ENCODE results near the gene GRM7.

The GRM7 gene

DNA sequence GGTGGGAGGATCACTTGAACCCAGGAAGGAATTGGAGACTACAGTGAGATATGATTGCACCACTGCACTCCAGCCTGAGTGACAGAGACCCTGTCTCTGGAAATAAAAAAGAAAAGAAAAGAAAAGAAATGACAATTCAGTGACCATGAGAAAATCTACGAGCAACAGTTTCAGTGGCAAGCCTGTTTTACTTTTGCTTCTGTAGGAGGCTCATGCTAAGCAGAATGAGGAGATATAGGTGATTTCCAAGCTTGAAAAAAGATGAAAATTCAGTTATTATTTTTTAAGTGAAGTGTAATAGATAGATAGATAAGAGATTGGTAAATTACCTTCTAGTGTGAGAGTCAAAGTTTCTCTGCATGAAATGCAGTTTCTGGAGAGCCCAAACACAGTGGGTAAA lies 651.1 kb downstream of the GRM7 start:
- Histone ChIP-seq H3K4me1 (ENCODE audit: control insufficient read depth, insufficient read depth, low read length, poor library complexity, severe bottlenecking) (no peaks in the 10 kb centered on the region), H3K36me3 (ENCODE audit: control insufficient read depth, insufficient read depth, low read length) (no peaks in the 10 kb centered on the region), H3K27ac (ENCODE audit: low read depth, low read length, severe bottlenecking) (no peak overlapping the region), H3K9me3 (ENCODE audit: control insufficient read depth, low read length) (no peaks in the 10 kb centered on the region), H3K4me3 (ENCODE audit: extremely low read depth, insufficient read depth, low read length, poor library complexity, severe bottlenecking) (no peak overlapping the region)
- 57 to 95% methylated on average over 1 of the region's 1 CpG for WGBS, 2 experiments (ENCODE audit: insufficient coverage in 2 of 2)

DNA sequence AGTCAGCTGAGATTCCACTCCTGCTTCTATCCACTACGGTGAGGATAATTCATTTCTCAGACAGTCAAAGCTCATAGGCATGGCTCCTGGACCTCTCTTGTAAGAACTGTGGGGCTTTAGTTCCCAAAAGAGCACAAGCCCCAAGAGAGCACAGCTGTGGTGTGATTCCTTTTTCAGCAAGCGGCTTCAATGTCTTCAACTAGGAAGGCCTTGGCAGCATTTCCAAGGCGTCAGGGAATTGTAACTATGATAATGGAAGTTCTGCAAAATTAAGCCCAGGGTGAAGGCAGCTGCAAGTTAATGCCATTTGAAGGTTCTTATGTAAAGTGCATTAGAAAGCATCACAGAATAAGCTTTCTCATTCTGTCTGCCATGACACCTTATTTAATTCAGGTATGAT lies 657.1 kb downstream of the GRM7 start:
- H3K4me1 ChIP-seq (ENCODE audit: control insufficient read depth, insufficient read depth, low read length, poor library complexity, severe bottlenecking), result no peaks in the 10 kb centered on the region
- 86 to 100% methylated on average over 1 to 2 of the region's 3 CpGs for WGBS, 2 experiments (ENCODE audit: insufficient coverage in 2 of 2)
- no peak overlapping the region for H3K27ac ChIP-seq (ENCODE audit: low read depth, low read length, severe bottlenecking)
- H3K4me3 ChIP-seq (ENCODE audit: extremely low read depth, insufficient read depth, low read length, poor library complexity, severe bottlenecking), result no peak overlapping the region
- no peaks in the 10 kb centered on the region for H3K36me3 ChIP-seq (ENCODE audit: control insufficient read depth, insufficient read depth, low read length)
- no peaks in the 10 kb centered on the region for H3K9me3 ChIP-seq (ENCODE audit: control insufficient read depth, low read length)

DNA sequence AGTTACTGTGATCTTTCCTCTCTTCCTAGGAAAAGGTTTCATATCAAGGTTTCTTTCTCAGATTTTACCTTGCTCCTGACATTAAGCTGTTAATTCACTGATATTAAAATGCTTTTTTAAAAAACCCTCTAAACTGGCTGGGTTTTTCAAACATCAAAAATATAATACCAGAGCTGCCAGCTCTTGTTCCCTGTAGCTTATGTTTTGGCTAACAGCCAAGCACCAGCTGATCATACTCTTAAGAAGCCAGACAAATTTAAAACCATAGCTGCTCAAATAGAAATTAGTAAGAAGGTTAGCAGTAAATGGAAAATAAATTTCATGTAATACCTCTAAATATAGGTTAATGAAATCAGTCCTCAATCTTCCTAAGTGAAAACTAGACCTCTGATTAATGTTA lies 657.5 kb downstream of the GRM7 start:
- no peak overlapping the region for H3K27ac ChIP-seq (ENCODE audit: low read depth, low read length, severe bottlenecking)

DNA sequence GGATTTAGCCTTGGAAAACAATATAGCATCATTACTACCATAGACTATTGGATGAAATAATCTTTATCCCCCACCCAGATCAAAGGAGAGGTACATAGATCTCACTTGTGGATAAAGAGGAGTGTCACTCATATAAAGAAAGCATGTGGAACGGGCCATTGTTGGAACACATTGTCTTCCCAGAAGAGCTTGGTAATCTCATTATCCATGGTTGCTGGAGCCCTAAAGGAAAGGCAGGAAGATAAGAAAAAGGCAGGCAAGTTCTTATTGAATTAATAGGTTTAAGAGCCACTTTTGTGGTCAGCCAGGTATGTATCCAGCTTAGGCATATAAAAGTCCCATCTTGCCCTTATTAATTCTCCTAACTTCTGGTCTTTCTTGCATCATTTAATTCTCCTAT lies 659.1 kb downstream of the GRM7 start:
- Histone ChIP-seq H3K36me3 (ENCODE audit: control insufficient read depth, insufficient read depth, low read length) (no peaks in the 10 kb centered on the region), H3K9me3 (ENCODE audit: control insufficient read depth, low read length) (no peaks in the 10 kb centered on the region), H3K4me1 (ENCODE audit: control insufficient read depth, insufficient read depth, low read length, poor library complexity, severe bottlenecking) (no peaks in the 10 kb centered on the region), H3K4me3 (ENCODE audit: extremely low read depth, insufficient read depth, low read length, poor library complexity, severe bottlenecking) (no peak overlapping the region), H3K27ac (ENCODE audit: low read depth, low read length, severe bottlenecking) (no peak overlapping the region)
- 80 to 100% methylated on average over 1 of the region's 1 CpG for WGBS, 2 experiments (ENCODE audit: insufficient coverage in 2 of 2)

More for the DNA sequence above, 657.5 kb downstream of the GRM7 start:
- H3K9me3 ChIP-seq (ENCODE audit: control insufficient read depth, low read length), result no peaks in the 10 kb centered on the region
- H3K4me1 ChIP-seq (ENCODE audit: control insufficient read depth, insufficient read depth, low read length, poor library complexity, severe bottlenecking), result no peaks in the 10 kb centered on the region
- no peaks in the 10 kb centered on the region for H3K36me3 ChIP-seq (ENCODE audit: control insufficient read depth, insufficient read depth, low read length)
- H3K4me3 ChIP-seq (ENCODE audit: extremely low read depth, insufficient read depth, low read length, poor library complexity, severe bottlenecking), result no peak overlapping the region

DNA sequence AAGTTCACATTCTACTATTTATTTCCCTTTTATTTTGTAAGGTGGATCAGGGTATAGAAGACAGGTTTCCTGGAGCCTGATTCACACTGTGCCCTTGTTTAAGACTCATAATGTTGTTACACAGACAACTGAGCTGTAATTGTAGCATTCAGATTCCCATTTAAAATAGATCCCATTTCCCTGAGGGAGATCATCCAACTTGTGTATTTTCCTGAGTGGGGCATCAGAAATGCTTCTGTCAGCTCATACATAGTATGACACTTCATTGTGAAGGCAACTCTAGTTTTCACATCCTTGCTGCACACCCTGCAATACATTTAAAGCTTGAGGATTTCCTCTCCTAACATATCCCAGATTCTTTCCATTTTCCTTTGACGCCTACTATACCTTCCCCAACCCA lies 659.7 kb downstream of the GRM7 start:
- no CpG with 5 or more reads among the region's 1 CpG for WGBS, 2 experiments (ENCODE audit: insufficient coverage in 2 of 2)

DNA sequence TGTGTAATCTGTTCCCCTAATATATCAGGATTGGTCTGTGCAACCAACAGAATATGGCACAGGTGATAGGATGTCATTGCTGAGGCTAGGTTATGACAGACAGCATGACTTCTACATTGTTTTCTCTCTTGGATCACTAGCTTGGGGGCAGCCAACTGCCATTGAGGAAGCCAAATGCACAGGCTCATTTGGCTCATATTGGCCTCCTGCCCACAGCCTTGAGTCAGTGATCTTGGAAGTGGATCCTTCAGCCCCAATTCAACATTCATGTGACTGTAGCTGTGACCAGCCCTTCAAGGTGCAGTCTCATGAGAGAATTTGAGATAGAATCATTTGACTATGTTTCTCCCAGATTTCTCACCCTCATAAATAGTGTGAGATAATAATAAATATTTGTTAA lies 675.6 kb downstream of the GRM7 start:
- Histone ChIP-seq H3K9me3 (ENCODE audit: control insufficient read depth, low read length) (no peaks in the 10 kb centered on the region), H3K4me3 (ENCODE audit: extremely low read depth, insufficient read depth, low read length, poor library complexity, severe bottlenecking) (no peak overlapping the region), H3K4me1 (ENCODE audit: control insufficient read depth, insufficient read depth, low read length, poor library complexity, severe bottlenecking) (no peaks in the 10 kb centered on the region), H3K36me3 (ENCODE audit: control insufficient read depth, insufficient read depth, low read length) (no peaks in the 10 kb centered on the region), H3K27ac (ENCODE audit: low read depth, low read length, severe bottlenecking) (no peak overlapping the region)

More for the DNA sequence above, 659.7 kb downstream of the GRM7 start:
- H3K27ac ChIP-seq (ENCODE audit: low read depth, low read length, severe bottlenecking), result no peak overlapping the region
- no peak overlapping the region for H3K4me3 ChIP-seq (ENCODE audit: extremely low read depth, insufficient read depth, low read length, poor library complexity, severe bottlenecking)
- H3K9me3 ChIP-seq (ENCODE audit: control insufficient read depth, low read length), result peaks cover 3% of the 10 kb centered on the region
- no peaks in the 10 kb centered on the region for H3K36me3 ChIP-seq (ENCODE audit: control insufficient read depth, insufficient read depth, low read length)
- no peaks in the 10 kb centered on the region for H3K4me1 ChIP-seq (ENCODE audit: control insufficient read depth, insufficient read depth, low read length, poor library complexity, severe bottlenecking)

GRCh38 chr3:7536921-7537320 lies 676.0 kb downstream of the GRM7 start:
- Histone ChIP-seq H3K36me3 (ENCODE audit: control insufficient read depth, insufficient read depth, low read length) (no peaks in the 10 kb centered on the region), H3K4me1 (ENCODE audit: control insufficient read depth, insufficient read depth, low read length, poor library complexity, severe bottlenecking) (no peaks in the 10 kb centered on the region), H3K9me3 (ENCODE audit: control insufficient read depth, low read length) (no peaks in the 10 kb centered on the region), H3K4me3 (ENCODE audit: extremely low read depth, insufficient read depth, low read length, poor library complexity, severe bottlenecking) (no peak overlapping the region), H3K27ac (ENCODE audit: low read depth, low read length, severe bottlenecking) (no peak overlapping the region)
- WGBS, 2 experiments (ENCODE audit: insufficient coverage in 2 of 2), result no CpG with 5 or more reads among the region's 1 CpG

GRCh38 chr3:7543294-7543880 lies 682.5 kb downstream of the GRM7 start:
- H3K27ac ChIP-seq (ENCODE audit: low read depth, low read length, severe bottlenecking), result no peak overlapping the region
- H3K9me3 ChIP-seq (ENCODE audit: control insufficient read depth, low read length), result no peaks in the 10 kb centered on the region
- H3K36me3 ChIP-seq (ENCODE audit: control insufficient read depth, insufficient read depth, low read length), result no peaks in the 10 kb centered on the region
- no peak overlapping the region for H3K4me3 ChIP-seq (ENCODE audit: extremely low read depth, insufficient read depth, low read length, poor library complexity, severe bottlenecking)
- no peaks in the 10 kb centered on the region for H3K4me1 ChIP-seq (ENCODE audit: control insufficient read depth, insufficient read depth, low read length, poor library complexity, severe bottlenecking)
- 61 to 94% methylated on average over 2 to 5 of the region's 5 CpGs for WGBS, 2 experiments (ENCODE audit: insufficient coverage in 2 of 2)

DNA sequence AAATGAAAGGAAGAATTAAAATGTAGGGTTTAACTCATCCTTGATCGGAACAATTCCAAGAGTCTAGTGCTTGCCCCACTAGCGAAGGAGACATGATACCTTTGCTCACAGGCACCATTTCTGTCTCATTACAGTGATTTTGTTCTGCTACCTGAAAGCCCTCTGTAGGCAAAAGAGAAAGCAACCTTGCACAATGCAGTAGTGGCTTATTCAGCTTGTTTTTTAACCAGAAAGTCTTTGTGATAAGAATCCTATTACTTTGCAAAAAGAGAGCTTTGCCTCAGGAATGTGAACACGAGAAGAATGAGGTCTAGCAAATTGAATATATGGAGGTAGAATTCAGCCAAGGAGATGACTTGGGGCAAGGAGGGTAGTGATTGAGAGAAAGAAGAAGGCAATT lies 684.4 kb downstream of the GRM7 start:
- H3K9me3 ChIP-seq (ENCODE audit: control insufficient read depth, low read length), result no peaks in the 10 kb centered on the region
- no peak overlapping the region for H3K27ac ChIP-seq (ENCODE audit: low read depth, low read length, severe bottlenecking)
- no peak overlapping the region for H3K4me3 ChIP-seq (ENCODE audit: extremely low read depth, insufficient read depth, low read length, poor library complexity, severe bottlenecking)
- 94 to 100% methylated on average over 3 of the region's 3 CpGs for WGBS, 2 experiments (ENCODE audit: insufficient coverage in 2 of 2)
- H3K36me3 ChIP-seq (ENCODE audit: control insufficient read depth, insufficient read depth, low read length), result no peaks in the 10 kb centered on the region
- no peaks in the 10 kb centered on the region for H3K4me1 ChIP-seq (ENCODE audit: control insufficient read depth, insufficient read depth, low read length, poor library complexity, severe bottlenecking)

DNA sequence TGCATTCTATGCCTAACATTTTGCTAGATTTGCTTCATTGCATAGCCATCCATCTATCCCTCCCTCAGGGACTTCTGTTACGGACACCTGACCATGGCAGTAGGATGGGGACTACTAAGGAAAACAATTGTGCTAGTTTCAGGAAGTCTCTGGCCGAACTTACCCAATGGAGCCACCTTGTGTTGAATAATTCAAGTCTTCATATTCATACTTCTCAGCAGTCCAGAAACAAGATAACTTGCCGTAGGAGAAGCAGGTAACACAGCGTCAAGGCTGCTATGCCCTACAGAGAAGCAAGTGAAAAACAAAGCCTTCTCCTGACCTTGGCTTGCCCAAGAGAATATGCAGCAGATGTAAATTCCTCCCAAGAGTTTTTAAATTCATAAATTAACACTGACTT lies 685.3 kb downstream of the GRM7 start:
- WGBS, 2 experiments (ENCODE audit: insufficient coverage in 2 of 2), result 90 to 96% methylated on average over 3 of the region's 4 CpGs
- H3K9me3 ChIP-seq (ENCODE audit: control insufficient read depth, low read length), result no peaks in the 10 kb centered on the region
- H3K4me3 ChIP-seq (ENCODE audit: extremely low read depth, insufficient read depth, low read length, poor library complexity, severe bottlenecking), result no peak overlapping the region
- no peaks in the 10 kb centered on the region for H3K4me1 ChIP-seq (ENCODE audit: control insufficient read depth, insufficient read depth, low read length, poor library complexity, severe bottlenecking)
- H3K27ac ChIP-seq (ENCODE audit: low read depth, low read length, severe bottlenecking), result no peak overlapping the region
- no peaks in the 10 kb centered on the region for H3K36me3 ChIP-seq (ENCODE audit: control insufficient read depth, insufficient read depth, low read length)

DNA sequence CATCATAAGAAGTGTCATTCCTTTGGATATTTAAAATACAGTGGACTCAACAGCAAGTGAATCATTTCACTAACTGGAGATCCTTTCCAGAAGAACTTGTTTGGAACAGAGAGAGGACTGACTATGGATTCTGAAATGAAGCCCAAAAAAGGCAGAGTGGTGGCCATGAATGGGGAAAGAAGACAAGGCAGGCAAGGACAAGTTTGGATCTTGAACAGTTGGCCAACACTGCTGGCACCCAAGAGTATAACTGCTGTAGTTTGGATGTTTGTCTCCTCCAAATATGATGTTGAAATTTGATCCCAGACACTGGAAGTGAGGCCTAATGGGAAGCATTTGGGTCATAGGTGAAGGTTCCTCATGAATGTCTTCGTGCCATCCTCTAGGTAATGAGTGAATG lies 686.9 kb downstream of the GRM7 start:
- Histone ChIP-seq H3K4me1 (ENCODE audit: control insufficient read depth, insufficient read depth, low read length, poor library complexity, severe bottlenecking) (no peaks in the 10 kb centered on the region), H3K36me3 (ENCODE audit: control insufficient read depth, insufficient read depth, low read length) (no peaks in the 10 kb centered on the region), H3K27ac (ENCODE audit: low read depth, low read length, severe bottlenecking) (no peak overlapping the region), H3K9me3 (ENCODE audit: control insufficient read depth, low read length) (peaks cover 12% of the 10 kb centered on the region), H3K4me3 (ENCODE audit: extremely low read depth, insufficient read depth, low read length, poor library complexity, severe bottlenecking) (no peak overlapping the region)
- no CpG with 5 or more reads among the region's 1 CpG for WGBS, 2 experiments (ENCODE audit: insufficient coverage in 2 of 2)
